GM12878 (cell line): Measurements from ENCODE around the gene SLC9C1. TPM values are rescaled to one million over a fixed set of nuclear protein-coding genes. Genes with fewer than 3 reads are reported as not detected.

ENCODE experiments used
- ATAC-seq: fragments of 200-7000 bp; cut with Tn5 transposase; 3 replicates; pipeline ENCODE4 v1.9.1; 2020; ENCODE audit warnings: mild to moderate bottlenecking, moderate library complexity
- BruUV-seq: library from RNA; stranded (reverse); fragments of 400-500 nt; replicated peaks from 2 replicates; lab custom pipeline; 2021; lab: Mats Ljungman, UMichigan
- CTCF ChIA-PET: fragments of 300-600 bp; sonication (Branson Sonifier 250); formaldehyde crosslinking; extraction: SDS; loops from one replicate; lab custom pipeline; 2021; ENCODE audit warnings: inconsistent platforms; lab: Yijun Ruan, JAX
- POLR2A ChIA-PET: fragments of 350-600 bp; formaldehyde crosslinking; extraction: SDS; loops from one replicate; lab custom pipeline; 2021; ENCODE audit warnings: inconsistent platforms; lab: Charles Lee
- RAD21 ChIA-PET: fragments of 300-600 bp; sonication (Branson Sonifier 250); formaldehyde crosslinking; loops from one replicate; lab custom pipeline; 2023; ENCODE audit warnings: antibody characterized with exemption; ENCODE audit not compliant: unreplicated experiment; lab: Charles Lee
- SMC1A ChIA-PET: fragments of 300-600 bp; sonication (Branson Sonifier 250); formaldehyde crosslinking; loops from one replicate; lab custom pipeline; 2023; ENCODE audit not compliant: unreplicated experiment, uncharacterized antibody; lab: Charles Lee
- DNase-seq: peaks from one replicate; pipeline ENCODE4 v3.0.0-alpha.2; 2011; ENCODE audit warnings: low read depth, low spot score
- FAIRE-seq: peaks from 3 replicates; lab custom pipeline; 2011; peaks lifted over from hg19 to GRCh38; lab: Jason Lieb, UNC
- H2AFZ ChIP-seq: 2 replicates; pipeline ENCODE4 v1.6.0; 2011; ENCODE audit warnings: low read depth, low read length, control low read depth; ENCODE audit not compliant: control insufficient read depth
- H3K27ac ChIP-seq: 2 replicates; pipeline ENCODE4 v1.5.1; 2011; ENCODE audit warnings: control low read depth; ENCODE audit not compliant: control insufficient read depth, insufficient read depth
- H3K27me3 ChIP-seq, 2 experiments: replicated peaks in 1 of 2; 2 replicates each; pipeline versions ENCODE4 v1.6.0 to v1.6.1; 2011; ENCODE audit warnings: low read length in 1 of 2; ENCODE audit not compliant: control insufficient read depth in 2 of 2, insufficient read depth in 2 of 2
- H3K36me3 ChIP-seq, 2 experiments: 2 replicates each; pipeline ENCODE4 v1.5.1; 2011; ENCODE audit warnings: low read length in 1 of 2; ENCODE audit not compliant: control insufficient read depth in 2 of 2, insufficient read depth in 2 of 2
- H3K4me1 ChIP-seq: 2 replicates; pipeline ENCODE4 v1.6.1; 2011; ENCODE audit warnings: mild to moderate bottlenecking, low read length, moderate library complexity, mixed read lengths; ENCODE audit not compliant: control insufficient read depth, insufficient read depth
- H3K4me2 ChIP-seq: 2 replicates; pipeline ENCODE4 v1.6.0; 2011; ENCODE audit warnings: control low read depth; ENCODE audit not compliant: control insufficient read depth, insufficient read depth
- H3K4me3 ChIP-seq: fragments of 200-600 bp; sonication (generic); 2 replicates; pipeline ENCODE4 v1.5.1; 2016
- H3K79me2 ChIP-seq: 2 replicates; pipeline ENCODE4 v1.6.0; 2011; ENCODE audit warnings: low read length; ENCODE audit not compliant: control insufficient read depth, insufficient read depth
- H3K9ac ChIP-seq: 2 replicates; pipeline ENCODE4 v1.8.0; 2011; ENCODE audit warnings: low read length, control low read depth, mixed read lengths; ENCODE audit not compliant: control insufficient read depth, insufficient read depth
- H3K9me3 ChIP-seq: replicated peaks from 3 replicates; pipeline ENCODE4 v1.5.1; 2011; ENCODE audit warnings: mild to moderate bottlenecking, low read length; ENCODE audit not compliant: control insufficient read depth, insufficient read depth
- H4K20me1 ChIP-seq: 2 replicates; pipeline ENCODE4 v1.6.0; 2011; ENCODE audit not compliant: control insufficient read depth, insufficient read depth
- CHD2 ChIP-seq: IDR thresholded peaks from 2 replicates; pipeline ENCODE4 v1.6.1; 2011; ENCODE audit warnings: low read depth, low read length, improper control_type of control experiment, borderline replicate concordance
- CHD4 ChIP-seq: fragments of 200-600 bp; sonication (generic); IDR thresholded peaks from 2 replicates; pipeline ENCODE4 v1.6.1; 2016; ENCODE audit warnings: mild to moderate bottlenecking
- CREB1 ChIP-seq: IDR thresholded peaks from 2 replicates; pipeline ENCODE4 v1.6.1; 2012; ENCODE audit warnings: low read depth, mild to moderate bottlenecking, inconsistent platforms
- CREM ChIP-seq: IDR thresholded peaks from 2 replicates; pipeline ENCODE4 v1.6.1; 2014; ENCODE audit warnings: antibody characterized with exemption, low read depth
- KDM1A ChIP-seq: fragments of 200-600 bp; sonication (generic); IDR thresholded peaks from 2 replicates; pipeline ENCODE4 v1.6.1; 2016; ENCODE audit warnings: borderline replicate concordance
- MEF2B ChIP-seq: fragments of 450-650 bp; IDR thresholded peaks from 2 replicates; pipeline ENCODE4 v1.6.1; 2018; ENCODE audit warnings: mild to moderate bottlenecking, moderate library complexity; ENCODE audit not compliant: partially characterized antibody, poor library complexity, severe bottlenecking
- MTA2 ChIP-seq: fragments of 450-650 bp; IDR thresholded peaks from 2 replicates; pipeline ENCODE4 v1.6.1; 2016; ENCODE audit warnings: low read depth, mild to moderate bottlenecking, moderate library complexity
- POLR2AphosphoS2 ChIP-seq: IDR thresholded peaks from 2 replicates; pipeline ENCODE4 v1.6.1; 2011; ENCODE audit warnings: low read depth, mild to moderate bottlenecking, low read length, improper control_type of control experiment, moderate library complexity
- RAD21 ChIP-seq: IDR thresholded peaks from 2 replicates; pipeline ENCODE4 v1.6.1; 2011; ENCODE audit warnings: mild to moderate bottlenecking, low read depth, low read length, moderate library complexity; ENCODE audit not compliant: insufficient read depth
- RFX5 ChIP-seq: IDR thresholded peaks from 2 replicates; pipeline ENCODE4 v1.6.1; 2011; ENCODE audit warnings: low read depth, low read length, improper control_type of control experiment
- SMC3 ChIP-seq: IDR thresholded peaks from 2 replicates; pipeline ENCODE4 v1.6.1; 2011; ENCODE audit warnings: low read length, improper control_type of control experiment, borderline replicate concordance
- TCF12 ChIP-seq: IDR thresholded peaks from 2 replicates; pipeline ENCODE4 v1.6.1; 2011; ENCODE audit warnings: low read depth, mild to moderate bottlenecking, low read length
- WRNIP1 ChIP-seq: IDR thresholded peaks from 2 replicates; pipeline ENCODE4 v1.6.1; 2011; ENCODE audit warnings: low read depth, low read length, improper control_type of control experiment, borderline replicate concordance
- WGBS: methylation state at CpG from one replicate; pipeline ENCODE4 v1.1.6; 2016; ENCODE audit warnings: low lambda C conversion rate; ENCODE audit not compliant: insufficient replicate concordance, insufficient coverage; ENCODE audit errors: missing lambda C conversion rate; 5-methylcytosine and 5-hydroxymethylcytosine counted together
- in situ Hi-C: fragments of 300-500 bp; cut with MboI; formaldehyde crosslinking; loops from 9 replicates; pipeline ENCODE4 v1.14.3; 2018; ENCODE audit warnings: mixed read lengths
- intact Hi-C: fragments of 100-400 bp; cut with micrococcal nuclease; formaldehyde crosslinking; loops from one replicate; pipeline ENCODE4 v1.14.2; 2022; ENCODE audit not compliant: unreplicated experiment
- polyA plus RNA-seq, 11 experiments: library from polyadenylated mRNA; depleted of rRNA in 4 of 11; unstranded in 6 of 11; stranded (reverse) in 5 of 11; fragments of >200 nt; fragmentation: Nextera tagmentation in 4 of 11; fragmentation: Illumina TruSeq in 1 of 11; extraction: Ambion mirVana in 4 of 11; extraction: Trizol in 1 of 11; gene quantifications; 1 replicate in 1 of 11; 2 replicates in 10 of 11; pipeline versions ENCODE4 v1.2.1 to v1.2.3, GENCODE V29; 2011 to 2016; ENCODE audit warnings: inconsistent platforms in 2 of 11, missing spikeins in 2 of 11, low read depth in 1 of 11
- total RNA-seq, 4 experiments: library from RNA; depleted of rRNA in 3 of 4; stranded (reverse); fragments of >200 nt in 3 of 4; fragmentation: Illumina TruSeq in 1 of 4; extraction: Trizol in 1 of 4; gene quantifications; 2 replicates each; pipeline versions ENCODE4 v1.2.1 to v1.2.3, GENCODE V29; 2013 to 2021
- TF ChIP-seq, protein P1 (sequence below): fragments of 450-650 bp; IDR thresholded peaks from 2 replicates; pipeline ENCODE4 v1.6.1; 2017; ENCODE audit warnings: mild to moderate bottlenecking, moderate library complexity
- TF ChIP-seq, protein P2 (sequence below): fragments of 450-650 bp; IDR thresholded peaks from 2 replicates; pipeline ENCODE4 v1.6.1; 2017; ENCODE audit warnings: low read depth, mild to moderate bottlenecking, moderate library complexity

The SLC9C1 gene
- total and polyA plus RNA-seq, 10 of the 15 experiments (the other 5 are each of a cell fraction or from before 2014, with no cell fraction given) = not detected

DNA sequence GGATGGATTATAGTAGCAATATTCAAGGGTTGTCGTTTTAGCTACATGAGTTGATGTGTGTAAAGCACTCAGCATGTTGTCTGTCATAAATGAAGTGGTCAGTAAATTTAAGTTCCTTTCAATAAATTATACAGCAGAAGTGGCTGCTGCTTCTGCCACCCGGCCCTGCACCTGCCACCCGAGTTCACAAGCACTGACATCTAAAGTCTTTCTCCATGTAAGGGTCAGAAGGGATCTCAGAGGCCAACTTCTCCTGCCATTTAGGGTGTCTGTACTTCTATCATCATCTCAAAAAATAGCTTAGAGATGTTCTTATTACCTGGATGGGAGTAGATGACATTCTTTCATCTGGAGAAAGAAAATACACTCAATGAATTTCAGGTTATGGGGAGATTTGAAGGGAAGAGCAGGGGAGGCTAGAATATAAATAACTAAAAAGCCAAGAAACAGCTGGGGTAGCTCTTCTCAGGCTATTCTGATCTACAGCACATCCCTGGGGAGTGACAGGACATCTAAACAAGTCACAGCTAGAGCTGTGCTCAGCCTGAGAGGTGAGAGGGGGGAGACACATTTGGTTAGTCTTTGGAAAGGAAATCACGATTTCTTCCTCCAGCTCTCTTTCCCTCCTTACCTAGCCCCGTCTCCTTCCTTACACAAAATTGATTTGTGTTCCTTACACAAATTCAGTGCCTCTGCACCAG lies 169.0 kb downstream of the SLC9C1 start (continued):
- TF ChIP-seq SMC3 (no peak), CREB1 (no peak), RFX5 (no peak), KDM1A (no peak), CHD4 (no peak), POLR2AphosphoS2 (0 out of 2 replicates have a peak, but pooled peaks have one; percentile 19), CREM (no peak), TCF12 (no peak), MTA2 (no peak)

DNA sequence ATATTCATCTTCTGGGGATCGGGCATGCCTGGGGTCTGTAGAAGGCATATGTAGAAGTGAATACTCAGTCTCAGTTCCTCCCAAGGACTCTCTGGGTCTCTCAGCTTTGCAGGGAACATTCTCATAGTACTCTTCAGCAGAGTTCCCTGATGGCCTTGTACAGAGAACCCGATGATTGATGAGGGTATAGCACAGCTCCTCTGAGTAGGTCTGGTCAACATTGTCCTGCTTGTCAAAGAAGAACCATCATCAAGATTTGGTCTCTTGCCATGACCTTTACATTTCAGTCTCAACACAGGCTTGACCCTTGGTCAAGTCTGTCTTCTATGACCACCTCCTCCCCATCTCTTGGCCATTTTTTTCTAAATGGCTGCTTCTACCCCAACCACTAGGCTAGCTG lies 170.5 kb downstream of the SLC9C1 start:
- POLR2A ChIA-PET = interaction anchor here (0.9 to 2.5 kb wide), 4 partner anchors 9 to 375 kb away, joined by 3 to 9 read pairs (median 3); partner anchors contain the start of gene GCSAM
- TF ChIP-seq WRNIP1 (peak; percentile 41), MEF2B (peak; percentile 9), CHD2 (0 out of 2 replicates have a peak, but pooled peaks have one; percentile 7), RAD21 (0 out of 2 replicates have a peak, but pooled peaks have one; percentile 2)
- TF ChIP-seq, protein P1, sequence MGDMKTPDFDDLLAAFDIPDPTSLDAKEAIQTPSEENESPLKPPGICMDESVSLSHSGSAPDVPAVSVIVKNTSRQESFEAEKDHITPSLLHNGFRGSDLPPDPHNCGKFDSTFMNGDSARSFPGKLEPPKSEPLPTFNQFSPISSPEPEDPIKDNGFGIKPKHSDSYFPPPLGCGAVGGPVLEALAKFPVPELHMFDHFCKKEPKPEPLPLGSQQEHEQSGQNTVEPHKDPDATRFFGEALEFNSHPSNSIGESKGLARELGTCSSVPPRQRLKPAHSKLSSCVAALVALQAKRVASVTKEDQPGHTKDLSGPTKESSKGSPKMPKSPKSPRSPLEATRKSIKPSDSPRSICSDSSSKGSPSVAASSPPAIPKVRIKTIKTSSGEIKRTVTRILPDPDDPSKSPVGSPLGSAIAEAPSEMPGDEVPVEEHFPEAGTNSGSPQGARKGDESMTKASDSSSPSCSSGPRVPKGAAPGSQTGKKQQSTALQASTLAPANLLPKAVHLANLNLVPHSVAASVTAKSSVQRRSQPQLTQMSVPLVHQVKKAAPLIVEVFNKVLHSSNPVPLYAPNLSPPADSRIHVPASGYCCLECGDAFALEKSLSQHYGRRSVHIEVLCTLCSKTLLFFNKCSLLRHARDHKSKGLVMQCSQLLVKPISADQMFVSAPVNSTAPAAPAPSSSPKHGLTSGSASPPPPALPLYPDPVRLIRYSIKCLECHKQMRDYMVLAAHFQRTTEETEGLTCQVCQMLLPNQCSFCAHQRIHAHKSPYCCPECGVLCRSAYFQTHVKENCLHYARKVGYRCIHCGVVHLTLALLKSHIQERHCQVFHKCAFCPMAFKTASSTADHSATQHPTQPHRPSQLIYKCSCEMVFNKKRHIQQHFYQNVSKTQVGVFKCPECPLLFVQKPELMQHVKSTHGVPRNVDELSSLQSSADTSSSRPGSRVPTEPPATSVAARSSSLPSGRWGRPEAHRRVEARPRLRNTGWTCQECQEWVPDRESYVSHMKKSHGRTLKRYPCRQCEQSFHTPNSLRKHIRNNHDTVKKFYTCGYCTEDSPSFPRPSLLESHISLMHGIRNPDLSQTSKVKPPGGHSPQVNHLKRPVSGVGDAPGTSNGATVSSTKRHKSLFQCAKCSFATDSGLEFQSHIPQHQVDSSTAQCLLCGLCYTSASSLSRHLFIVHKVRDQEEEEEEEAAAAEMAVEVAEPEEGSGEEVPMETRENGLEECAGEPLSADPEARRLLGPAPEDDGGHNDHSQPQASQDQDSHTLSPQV = peak; percentile 75
- TF ChIP-seq, protein P2, sequence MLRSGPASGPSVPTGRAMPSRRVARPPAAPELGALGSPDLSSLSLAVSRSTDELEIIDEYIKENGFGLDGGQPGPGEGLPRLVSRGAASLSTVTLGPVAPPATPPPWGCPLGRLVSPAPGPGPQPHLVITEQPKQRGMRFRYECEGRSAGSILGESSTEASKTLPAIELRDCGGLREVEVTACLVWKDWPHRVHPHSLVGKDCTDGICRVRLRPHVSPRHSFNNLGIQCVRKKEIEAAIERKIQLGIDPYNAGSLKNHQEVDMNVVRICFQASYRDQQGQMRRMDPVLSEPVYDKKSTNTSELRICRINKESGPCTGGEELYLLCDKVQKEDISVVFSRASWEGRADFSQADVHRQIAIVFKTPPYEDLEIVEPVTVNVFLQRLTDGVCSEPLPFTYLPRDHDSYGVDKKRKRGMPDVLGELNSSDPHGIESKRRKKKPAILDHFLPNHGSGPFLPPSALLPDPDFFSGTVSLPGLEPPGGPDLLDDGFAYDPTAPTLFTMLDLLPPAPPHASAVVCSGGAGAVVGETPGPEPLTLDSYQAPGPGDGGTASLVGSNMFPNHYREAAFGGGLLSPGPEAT = no peak

More for the DNA sequence above, 170.5 kb downstream of the SLC9C1 start:
- Histone ChIP-seq H3K4me2 (peak overlapping the region; percentile 46), H3K27me3 (no peaks in the 10 kb centered on the region), H3K4me3 (no peak overlapping the region), H3K79me2 (peaks cover 70% of the 10 kb centered on the region), H2AFZ (no peak overlapping the region), H3K4me1 (peaks cover 83% of the 10 kb centered on the region), H3K9me3 (no peaks in the 10 kb centered on the region), H4K20me1 (no peaks in the 10 kb centered on the region), H3K36me3 (peaks cover 5 to 16% of the 10 kb centered on the region in 2 experiments; a peak in 2 of 4 replicates), H3K9ac (peak overlapping the region; percentile 31), H3K27ac (peak overlapping the region; percentile 91)
- 3% methylated on average over 2 of the region's 2 CpGs for whole genome bisulfite sequencing
- no peak; the same call in 2 of the 3 replicates for ATAC-seq
- no peak for DNase-seq
- BruUV-seq = no TSS peak
- ChIA-PET RAD21 (interaction anchor here (0.9 to 17.9 kb wide), 6 partner anchors 7 to 366 kb away, joined by 3 to 457 read pairs (median 8); partner anchors contain the start of gene GCSAM), CTCF (interaction anchor here (0.7 to 18.1 kb wide), 9 partner anchors 6 to 397 kb away, joined by 3 to 226 read pairs (median 6); partner anchors contain the start of gene SLC9C1), SMC1A (interaction anchor here (1.0 to 18.5 kb wide), 3 partner anchors 6 to 13 kb away, joined by 5 to 489 read pairs (median 66); partner anchors contain the start of gene GCSAM)
- intact Hi-C loops = no loop called here
- FAIRE-seq = no peak
- in situ Hi-C loops = no loop called here
